CD4-positive, alpha-beta T cell treated with Interleukin-4 for 1 hour (primary cell): ENCODE results near the gene OLFML2B.

Source experiments
- DNase-seq, 2 donors: peaks; one replicate each; pipeline ENCODE4 v3.0.0-alpha.2; 2020 to 2022

Gene OLFML2B

DNA sequence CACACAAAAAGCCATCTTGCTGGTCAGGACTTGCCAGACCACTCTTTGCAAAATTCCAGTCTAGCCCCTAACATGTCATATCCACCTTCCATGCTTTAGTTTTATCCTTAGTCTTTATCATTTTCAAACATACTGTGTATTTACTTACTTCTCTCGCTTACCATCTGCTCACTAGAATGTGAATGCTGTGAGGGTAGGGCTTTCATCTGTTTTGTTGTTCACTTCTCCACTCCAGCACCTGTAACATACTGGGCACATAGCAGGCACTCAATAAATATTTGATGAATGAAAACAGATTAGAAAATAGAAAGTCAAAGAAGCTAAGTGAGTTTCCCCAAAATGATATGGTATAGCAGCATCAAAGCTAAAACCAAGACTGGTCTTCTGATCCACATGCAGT is 79.9 kb downstream of the OLFML2B start:
- DNase-seq = no peak

DNA sequence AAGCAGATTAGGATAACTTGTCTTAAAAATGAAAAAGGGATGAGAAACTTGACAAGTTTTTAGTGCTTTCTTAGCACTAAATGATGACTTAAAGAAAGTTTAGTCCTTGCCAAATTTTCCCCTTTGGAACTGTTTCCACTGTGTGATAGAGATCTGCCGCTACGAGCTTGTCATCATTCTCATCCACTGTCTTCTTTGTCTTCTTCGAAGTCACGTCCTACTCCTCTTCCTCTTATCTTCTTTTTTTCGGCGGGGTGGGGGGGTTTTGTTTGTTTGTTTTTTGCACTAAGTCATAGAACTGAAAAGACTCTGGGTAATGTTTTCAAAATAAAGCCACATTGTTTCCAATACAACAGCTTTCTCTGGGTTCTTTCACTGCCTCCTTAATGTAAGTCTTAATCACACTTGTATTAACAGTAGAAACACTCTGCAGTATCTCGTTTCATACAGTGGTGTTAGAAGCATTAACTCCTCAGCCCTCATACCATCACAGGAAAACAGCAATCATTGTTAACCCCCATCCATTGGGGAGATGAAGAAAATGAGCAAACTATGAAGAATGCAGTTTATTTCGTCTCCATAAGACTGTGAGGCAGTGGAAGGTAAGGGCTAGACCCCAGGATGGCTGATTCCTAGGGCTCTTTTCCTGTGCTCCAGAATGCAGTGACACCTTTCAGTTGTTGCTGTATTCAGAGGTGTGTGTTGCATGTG is 81.8 kb downstream of the OLFML2B start:
- DNase-seq = no peak

DNA sequence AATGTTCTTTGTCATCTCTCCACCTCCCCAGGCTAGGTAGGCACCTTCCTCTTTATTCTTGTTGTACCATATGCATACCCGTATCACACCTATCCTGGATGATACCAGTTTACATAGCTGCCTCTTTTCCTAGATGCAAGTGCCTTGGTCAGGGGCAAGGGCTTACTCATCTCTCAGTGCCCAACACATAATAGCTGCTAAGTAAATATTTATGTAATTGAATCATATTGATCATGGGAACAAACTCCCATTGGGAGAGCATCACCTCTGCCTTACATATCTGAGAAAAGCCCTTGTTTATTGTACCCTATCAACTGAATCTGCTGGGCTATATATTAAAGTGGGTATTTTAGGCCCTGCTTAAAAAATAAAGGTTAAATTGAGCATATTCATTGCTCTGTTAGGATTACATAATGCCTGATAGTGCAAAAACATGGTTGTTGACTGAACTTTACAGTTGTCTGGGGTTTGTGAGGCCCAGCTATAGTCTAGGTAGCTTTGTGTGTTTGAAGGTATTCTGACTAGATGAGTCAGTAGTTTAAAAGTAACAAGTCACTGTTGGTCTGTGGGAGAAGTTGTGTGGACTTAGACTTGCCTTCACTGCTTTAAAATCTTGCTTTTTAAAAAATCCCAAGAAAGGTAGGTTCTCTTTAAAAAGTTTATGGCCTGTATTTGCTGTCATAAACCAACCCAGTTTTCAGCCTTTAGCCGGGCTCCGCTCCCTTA is 82.6 kb downstream of the OLFML2B start:
- no peak for DNase-seq

DNA sequence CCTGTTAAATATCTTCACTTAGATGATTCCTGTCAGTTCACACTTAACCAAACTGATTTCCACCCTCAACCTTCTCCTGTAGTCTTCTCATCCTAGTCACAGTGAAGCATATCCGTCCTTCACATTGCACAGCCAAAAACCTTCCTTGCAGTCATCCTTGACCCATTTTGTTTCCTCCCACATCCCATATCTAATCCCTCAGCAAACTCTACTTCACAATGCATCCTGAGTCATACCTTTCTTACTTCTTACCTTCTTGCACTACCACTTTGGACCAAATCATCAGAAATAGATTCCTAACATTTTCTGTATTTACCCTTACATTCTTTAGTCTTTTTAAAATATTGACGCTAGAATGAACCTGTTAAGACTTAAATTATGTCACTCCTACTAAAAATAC is 86.9 kb downstream of the OLFML2B start:
- DNase-seq = no peak

DNA sequence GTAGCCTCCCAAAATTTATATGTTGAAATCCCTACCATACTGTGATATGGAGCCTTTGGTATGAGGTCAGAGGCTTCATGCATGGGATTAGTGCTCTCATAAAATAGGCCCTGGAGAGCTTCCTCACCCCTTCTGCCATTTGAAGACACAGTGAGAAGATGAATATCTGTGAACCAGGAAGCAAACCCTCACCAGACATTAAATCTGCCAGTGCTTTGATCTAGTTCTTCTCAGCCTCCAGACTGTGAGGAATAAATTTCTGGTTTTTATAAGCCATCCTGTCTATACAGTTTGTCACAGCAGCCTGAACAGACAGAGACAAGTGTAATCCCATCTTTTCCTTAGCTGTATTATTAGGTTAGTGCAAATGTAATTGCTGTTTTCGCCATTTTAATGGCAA is 88.4 kb downstream of the OLFML2B start:
- no peak for DNase-seq

DNA sequence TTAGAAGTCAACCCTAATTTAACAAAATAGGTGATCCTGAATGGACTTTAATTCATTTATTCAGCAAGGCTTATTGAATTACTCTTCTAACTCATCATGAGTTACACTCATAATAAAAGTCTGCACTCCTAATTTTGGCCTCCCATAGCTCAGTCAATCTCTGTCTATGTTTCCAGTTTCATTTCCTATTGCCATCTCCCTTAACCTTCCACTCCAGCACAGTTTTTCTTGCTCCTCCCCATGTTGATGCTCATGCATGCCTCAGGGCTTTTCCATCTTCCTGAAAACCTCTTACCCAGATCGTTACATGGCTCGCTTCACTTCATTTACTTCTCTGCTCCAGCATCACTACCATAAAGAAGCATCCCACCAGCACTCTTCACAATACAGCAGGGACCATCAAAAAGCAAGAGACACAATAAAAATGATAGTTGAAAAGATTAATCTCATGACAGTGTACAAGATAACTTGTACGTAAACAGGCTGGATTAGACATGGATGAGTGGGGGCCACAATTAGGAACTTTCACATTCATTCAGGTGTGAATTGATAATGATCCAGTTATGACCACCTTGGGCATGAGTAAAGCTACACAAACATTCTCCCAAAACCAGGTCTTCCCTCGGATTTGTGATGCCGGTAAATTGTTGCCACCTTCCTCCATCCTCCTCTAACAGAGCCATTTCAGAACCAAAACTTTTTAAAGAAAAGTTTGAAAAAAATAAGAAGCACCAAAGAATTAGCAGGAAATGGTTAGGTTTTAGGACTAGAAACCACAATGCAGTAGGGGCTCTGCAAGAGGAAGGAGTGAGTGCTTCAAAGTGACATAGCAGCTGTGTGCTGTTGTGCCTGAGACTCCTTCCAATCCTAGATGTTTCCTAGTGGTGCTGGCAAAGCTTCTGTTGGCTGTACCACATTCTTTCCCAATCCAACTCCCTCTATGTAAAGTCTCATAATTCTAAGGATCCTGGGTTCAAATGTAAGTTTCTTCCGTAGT is 89.8 kb downstream of the OLFML2B start:
- peak in 1 of 2 donors; percentile 48 for DNase-seq
